Subcutaneous adipose tissue (tissue), 4 donors: ENCODE data around the gene DNAH10. TPM values are rescaled to one million over a fixed set of nuclear protein-coding genes. Genes with fewer than 3 reads are reported as not detected.

Experiments
- CTCF ChIP-seq: fragments of 450-650 bp; IDR thresholded peaks from one replicate; pipeline ENCODE4 v1.5.1; 2016; ENCODE audit warnings: low read depth, mild to moderate bottlenecking, control low read depth, antibody characterized with exemption, moderate library complexity
- total RNA-seq, 4 donors: library from RNA; depleted of rRNA; stranded (reverse); fragments of >200 nt; gene quantifications; one replicate each; pipeline ENCODE4 v1.1.0, GENCODE V29; 2016

DNAH10 gene
- total RNA-seq, 4 donors from 2014 or later: under 0.01 to 0.19 (median 0.08) TPM

DNA sequence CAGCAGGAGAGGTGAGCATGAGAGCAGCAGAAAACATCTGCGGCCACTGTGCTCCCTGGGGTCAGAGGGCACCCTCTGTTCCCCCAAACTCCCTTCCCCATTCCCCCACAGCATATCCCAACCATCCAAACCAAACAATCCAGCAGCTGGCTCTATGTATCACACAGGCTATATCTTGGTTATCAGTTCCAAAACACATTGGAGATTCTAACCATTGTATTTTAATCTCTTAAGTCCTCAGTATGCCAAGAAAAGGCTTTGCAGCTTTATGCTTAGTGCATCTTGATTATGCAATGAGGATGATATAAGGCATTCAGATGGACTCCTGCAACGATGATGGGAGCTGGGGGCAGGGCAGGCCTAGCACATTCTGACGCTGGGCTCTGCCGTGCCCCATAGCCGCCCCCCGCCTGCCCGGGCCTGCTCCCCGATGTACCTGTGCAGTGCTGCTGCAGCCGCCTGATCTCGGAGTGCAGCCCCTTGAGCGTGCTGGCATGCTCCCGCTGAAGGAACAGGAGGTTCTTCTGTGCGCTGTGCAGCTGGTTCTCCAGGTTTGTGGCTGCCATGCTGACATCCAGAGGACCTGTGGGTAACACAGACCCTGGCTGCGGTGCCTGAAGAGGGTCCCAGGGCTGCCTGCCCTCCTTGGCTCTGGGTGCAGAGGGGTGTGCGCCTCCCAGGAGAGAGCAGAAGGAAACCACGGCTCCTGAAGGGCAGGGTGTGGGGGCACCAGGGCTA lies 181.0 kb downstream of the DNAH10 start:
- TF ChIP-seq CTCF: no peak

DNA sequence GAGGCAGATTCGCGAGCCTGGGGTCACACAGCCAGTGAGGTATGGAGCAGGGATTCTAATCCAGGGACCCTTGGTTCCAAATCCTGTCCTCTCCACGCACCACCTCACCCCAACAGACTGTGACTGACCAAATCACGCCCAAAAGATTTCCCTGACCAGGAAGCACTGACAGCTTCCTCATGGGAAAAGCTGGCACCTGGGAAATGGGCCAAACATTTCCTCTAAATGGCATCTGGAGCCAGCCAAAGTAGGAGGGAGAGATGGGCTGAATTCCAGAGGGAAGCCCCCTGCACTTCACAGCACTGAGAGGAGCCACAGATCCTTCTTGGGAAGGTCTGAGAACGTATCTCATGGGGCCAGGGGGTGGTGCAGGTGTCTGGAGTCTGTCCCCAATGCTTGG lies 181.7 kb downstream of the DNAH10 start:
- TF ChIP-seq CTCF: no peak

DNA sequence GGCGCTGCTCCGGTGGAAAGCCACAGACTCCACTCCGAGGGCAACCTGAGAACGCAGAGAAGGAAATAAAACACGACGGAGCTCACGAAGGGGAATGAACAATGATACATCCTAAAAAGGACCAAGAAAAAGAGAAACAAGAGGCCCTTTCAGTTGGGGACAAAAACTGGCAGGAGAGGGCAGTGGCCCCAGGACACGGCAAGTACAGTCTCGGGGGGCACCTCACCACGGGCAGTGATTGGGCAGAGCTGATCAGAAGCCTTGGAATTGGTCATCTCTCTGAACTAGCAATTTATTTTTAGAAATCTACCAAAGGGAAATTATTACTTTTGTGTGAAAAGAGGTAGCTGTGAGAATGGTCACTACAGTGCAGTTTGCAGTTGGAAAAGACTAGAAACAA lies 182.6 kb downstream of the DNAH10 start:
- no peak for TF ChIP-seq CTCF

DNA sequence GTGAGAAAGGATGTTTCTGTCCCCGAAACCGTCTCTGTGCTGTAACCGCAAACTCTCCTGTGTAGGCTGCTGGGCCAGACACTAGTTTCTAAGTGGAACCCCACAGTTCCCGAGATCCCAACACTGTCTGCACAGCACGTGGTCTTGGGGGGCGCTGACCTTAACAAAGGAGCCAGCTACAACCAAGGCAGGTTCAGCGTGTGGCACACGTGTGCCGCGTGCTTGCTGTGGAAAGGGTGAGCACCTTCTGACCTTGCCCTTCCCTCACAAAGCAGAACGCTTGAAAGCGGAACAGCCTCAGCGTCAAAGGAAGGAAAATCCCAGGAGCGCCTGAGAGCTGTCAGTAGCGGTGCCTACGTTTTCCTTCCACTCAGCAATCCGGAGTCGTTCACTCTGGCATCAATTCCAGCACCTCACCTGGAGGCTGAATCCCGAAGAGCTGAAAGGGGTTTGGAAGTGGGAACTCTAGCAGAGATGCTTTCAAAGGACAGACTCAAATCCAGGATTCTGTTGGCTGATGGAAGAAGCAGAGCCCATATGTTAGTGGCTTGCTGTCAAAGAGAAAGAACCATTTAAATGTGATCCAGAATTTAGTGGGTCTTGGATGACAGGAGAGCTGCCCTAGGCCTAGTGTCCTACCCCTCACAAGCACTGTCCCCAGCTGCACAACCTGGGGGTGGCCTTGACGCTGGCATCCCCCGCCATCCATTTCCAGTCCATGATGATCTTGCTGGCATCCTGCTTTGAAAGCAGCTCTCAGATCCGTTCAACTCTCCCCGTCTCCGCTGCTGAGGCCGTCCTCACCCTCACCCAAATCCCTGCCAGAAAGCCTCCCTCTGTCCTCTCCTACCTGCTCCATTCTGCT lies 183.4 kb downstream of the DNAH10 start:
- no peak for TF ChIP-seq CTCF

- TF ChIP-seq CTCF: no peak
Measured at GRCh38 chr12:123946152-123946515, 184.0 kb downstream of the DNAH10 start.

DNA sequence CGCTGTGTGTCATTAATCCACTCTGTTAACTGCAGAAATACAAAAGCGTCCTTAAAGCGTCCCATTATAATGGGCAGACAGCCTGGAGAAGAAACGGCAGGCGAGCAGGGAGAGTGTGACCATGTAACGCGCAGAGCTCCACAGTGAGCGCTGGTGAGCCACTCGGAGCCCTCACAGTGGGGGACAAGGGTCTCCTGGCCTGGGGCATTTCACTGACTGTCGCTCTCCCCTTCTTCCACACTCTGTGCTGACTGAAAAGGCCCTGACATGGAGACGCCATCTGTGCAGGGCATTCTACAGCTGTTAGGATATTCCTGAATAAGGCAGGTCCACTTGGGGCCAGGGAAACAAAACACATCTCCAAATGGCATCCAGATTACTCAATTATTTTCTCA lies 186.3 kb downstream of the DNAH10 start:
- TF ChIP-seq CTCF: no peak
